Retinal pigment epithelial cell (primary cell): ENCODE measurements around the gene PPFIA2.
A peak's percentile ranks its signal among the peaks of the same experiment; 100 is the strongest.

Experiments
- DNase-seq: peaks from one replicate; pipeline ENCODE4 v3.0.0-alpha.2; 2010; ENCODE audit warnings: low read depth
- H3K4me3 ChIP-seq: 2 replicates; pipeline ENCODE4 v1.5.1; 2011; ENCODE audit warnings: mild to moderate bottlenecking, low read length, control low read depth, moderate library complexity
- TF ChIP-seq, protein P1 (sequence below): conservative IDR thresholded peaks from 2 replicates; pipeline ENCODE4 v1.5.1; 2011; ENCODE audit warnings: low read depth, low read length, control low read depth, inconsistent platforms

The PPFIA2 gene

GRCh38 chr12:81539279-81539678, 219.9 kb downstream of the PPFIA2 start:
- TF ChIP-seq, protein P1, sequence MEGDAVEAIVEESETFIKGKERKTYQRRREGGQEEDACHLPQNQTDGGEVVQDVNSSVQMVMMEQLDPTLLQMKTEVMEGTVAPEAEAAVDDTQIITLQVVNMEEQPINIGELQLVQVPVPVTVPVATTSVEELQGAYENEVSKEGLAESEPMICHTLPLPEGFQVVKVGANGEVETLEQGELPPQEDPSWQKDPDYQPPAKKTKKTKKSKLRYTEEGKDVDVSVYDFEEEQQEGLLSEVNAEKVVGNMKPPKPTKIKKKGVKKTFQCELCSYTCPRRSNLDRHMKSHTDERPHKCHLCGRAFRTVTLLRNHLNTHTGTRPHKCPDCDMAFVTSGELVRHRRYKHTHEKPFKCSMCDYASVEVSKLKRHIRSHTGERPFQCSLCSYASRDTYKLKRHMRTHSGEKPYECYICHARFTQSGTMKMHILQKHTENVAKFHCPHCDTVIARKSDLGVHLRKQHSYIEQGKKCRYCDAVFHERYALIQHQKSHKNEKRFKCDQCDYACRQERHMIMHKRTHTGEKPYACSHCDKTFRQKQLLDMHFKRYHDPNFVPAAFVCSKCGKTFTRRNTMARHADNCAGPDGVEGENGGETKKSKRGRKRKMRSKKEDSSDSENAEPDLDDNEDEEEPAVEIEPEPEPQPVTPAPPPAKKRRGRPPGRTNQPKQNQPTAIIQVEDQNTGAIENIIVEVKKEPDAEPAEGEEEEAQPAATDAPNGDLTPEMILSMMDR, result no peak
- DNase-seq, result no peak

GRCh38 chr12:81533054-81533453, 226.1 kb downstream of the PPFIA2 start:
- TF ChIP-seq, protein P1, result no peak

More at GRCh38 chr12:81539279-81539678, 219.9 kb downstream of the PPFIA2 start:
- no peak overlapping the region for H3K4me3 ChIP-seq

DNA sequence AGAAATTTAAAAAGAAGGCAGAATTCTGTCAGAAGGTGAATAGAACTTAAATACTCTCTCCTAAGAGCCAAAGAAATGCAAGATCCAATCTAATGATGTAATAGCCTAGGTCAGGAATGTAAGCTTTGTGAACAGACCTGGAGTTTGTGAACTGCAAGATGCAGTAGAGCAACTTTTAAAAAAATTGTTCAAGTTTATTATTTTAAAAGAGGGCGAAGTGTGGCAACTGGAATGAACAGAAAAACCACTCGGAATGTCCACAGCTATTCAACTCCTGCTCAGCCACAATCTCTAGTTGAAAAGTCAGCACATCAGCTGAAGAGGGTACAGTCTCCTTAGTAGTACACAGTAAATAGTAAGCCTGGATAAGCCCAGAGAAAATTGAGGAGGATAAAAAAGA, 228.8 kb downstream of the PPFIA2 start:
- TF ChIP-seq, protein P1, result no peak
- DNase-seq, result peak; percentile 23
- no peak overlapping the region for H3K4me3 ChIP-seq

More at GRCh38 chr12:81533054-81533453, 226.1 kb downstream of the PPFIA2 start:
- DNase-seq, result no peak
- no peak overlapping the region for H3K4me3 ChIP-seq

DNA sequence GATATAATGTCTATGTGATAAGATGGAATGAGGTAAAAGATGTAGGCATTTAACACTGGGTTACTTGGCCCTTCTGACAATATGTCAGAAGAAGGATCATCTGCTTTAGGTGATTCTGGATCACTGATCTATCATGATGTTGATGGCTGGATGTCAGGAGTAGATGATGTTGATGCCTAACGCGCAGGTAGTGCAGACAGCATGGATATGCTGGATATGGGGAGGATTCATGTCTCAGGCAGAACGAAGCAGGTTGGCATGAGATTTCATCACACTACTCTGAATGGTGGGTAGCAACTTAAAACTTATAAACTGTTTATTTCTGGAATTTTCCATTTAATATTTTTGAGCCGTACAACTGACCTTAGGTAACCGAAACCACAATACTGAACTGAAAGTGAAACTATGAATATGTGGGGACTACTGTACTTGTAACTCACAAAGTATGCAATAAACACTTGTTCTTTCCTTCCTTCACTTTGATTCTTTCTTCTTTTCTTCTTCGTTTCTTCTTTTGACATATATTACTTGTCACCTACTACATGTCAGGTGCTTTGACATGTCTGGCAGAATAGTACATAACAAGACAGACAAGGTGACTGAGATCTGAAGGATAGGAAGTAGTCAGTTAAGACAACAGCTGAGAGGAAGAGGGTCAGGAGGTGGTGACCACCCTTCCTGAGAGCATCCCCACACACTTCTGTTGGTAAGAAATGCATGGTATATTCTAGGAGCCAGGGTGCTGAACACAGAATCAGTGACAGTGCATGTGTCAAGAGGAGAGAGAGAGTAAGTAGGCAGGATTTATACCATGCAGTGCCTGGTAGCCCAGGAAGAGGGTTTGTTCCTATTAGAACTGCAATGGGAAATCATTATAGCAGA, 238.8 kb downstream of the PPFIA2 start:
- no peak for DNase-seq
- no peak overlapping the region for H3K4me3 ChIP-seq
- TF ChIP-seq, protein P1, result no peak

DNA sequence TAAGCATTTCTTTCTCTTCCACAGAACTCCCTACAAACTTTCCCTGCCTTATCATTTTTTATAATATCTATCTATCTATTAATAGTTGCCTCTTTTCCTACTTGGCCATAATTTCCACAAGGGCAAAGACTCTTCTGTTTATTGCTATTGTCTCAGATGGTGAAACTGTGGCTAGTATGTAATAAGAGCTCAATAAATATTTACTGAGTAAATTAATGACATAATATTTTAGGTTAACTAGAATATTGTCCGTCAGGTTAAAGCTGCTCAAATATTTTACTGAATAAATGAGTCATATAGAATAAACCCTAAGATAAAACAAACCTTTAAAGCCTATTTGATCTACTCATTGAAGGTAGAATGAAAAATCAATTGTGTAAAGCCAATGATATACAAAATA, 240.5 kb downstream of the PPFIA2 start:
- TF ChIP-seq, protein P1, result no peak
- H3K4me3 ChIP-seq, result no peak overlapping the region
- DNase-seq, result no peak

DNA sequence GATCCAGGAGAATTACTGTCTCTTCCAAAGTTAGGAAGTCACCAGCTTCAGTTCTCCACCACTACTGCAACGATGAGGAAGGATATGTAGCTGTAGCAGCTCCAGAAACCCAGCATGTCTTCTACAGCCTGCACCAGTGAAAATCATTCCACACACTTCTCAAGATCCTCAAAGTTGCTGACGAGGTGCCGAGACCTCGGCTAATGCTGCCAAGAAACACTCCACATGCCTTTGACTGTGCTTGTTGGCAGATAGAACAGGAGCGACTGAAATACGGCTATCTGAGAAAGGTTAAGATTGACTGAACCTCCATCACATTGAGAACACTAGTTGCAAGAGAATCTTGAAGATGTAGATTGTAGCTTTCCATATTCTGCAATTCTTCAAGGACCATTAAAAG, 241.9 kb downstream of the PPFIA2 start:
- TF ChIP-seq, protein P1, result no peak
- H3K4me3 ChIP-seq, result no peak overlapping the region
- no peak for DNase-seq

- DNase-seq, result peak; percentile 53
- TF ChIP-seq, protein P1, result no peak
- H3K4me3 ChIP-seq, result no peak overlapping the region
Observed at GRCh38 chr12:81502912-81503695, 256.0 kb downstream of the PPFIA2 start.
